ENCODE data around the gene RIPOR1. TPM values are rescaled to one million over a fixed set of nuclear protein-coding genes. Genes with fewer than 3 reads are reported as not detected.
A peak's percentile ranks its signal among the peaks of the same experiment; 100 is the strongest.

RIPOR1 gene
- total RNA-seq, 4 donors from 2014 or later, result 20.6 to 41.5 (median 28.3) TPM

DNA sequence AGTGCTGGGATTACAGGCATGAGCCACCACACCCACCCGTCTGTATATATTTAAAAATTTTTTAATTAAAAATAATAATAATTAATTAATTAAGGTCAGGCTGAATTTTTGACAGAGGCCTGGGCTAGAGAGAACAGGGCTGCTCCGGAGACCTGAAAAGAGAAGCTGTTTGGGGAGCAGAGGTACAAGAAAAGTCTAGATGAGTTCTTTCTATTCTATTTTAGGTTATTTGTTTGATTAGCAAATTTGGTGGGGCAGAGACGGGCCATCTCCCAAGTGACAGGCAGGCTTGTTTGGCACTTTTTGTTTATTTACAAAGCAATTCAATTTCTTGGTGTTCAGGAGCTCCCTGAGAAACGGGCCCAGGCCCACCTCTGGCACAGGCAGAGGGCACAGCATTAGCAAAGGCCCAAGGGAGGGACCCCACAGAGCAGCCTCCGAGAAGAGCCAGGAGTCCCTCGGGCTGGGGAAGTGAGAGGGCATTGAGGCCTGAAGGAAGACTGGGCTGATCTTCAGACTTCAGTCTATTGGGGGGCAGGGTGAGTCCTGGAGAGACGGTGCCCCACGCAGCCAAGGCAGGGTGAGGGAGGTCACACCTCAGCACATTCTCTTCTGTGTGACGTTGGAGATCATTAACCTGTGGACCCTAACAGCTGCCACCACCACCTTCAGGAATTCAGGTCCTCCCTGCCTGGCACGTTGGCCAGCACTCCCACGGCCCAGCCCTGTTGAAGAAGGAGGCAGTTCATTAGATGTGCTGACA is 10.8 kb upstream of the RIPOR1 start:
- Histone ChIP-seq H3K4me3 (no peak overlapping the region), H3K27ac (no peak overlapping the region), H3K27me3 (no peaks in the 10 kb centered on the region), H3K4me1 (peaks cover 18% of the 10 kb centered on the region), H3K9me3 (no peaks in the 10 kb centered on the region), H3K36me3 (no peaks in the 10 kb centered on the region)
- TF ChIP-seq, protein P1, sequence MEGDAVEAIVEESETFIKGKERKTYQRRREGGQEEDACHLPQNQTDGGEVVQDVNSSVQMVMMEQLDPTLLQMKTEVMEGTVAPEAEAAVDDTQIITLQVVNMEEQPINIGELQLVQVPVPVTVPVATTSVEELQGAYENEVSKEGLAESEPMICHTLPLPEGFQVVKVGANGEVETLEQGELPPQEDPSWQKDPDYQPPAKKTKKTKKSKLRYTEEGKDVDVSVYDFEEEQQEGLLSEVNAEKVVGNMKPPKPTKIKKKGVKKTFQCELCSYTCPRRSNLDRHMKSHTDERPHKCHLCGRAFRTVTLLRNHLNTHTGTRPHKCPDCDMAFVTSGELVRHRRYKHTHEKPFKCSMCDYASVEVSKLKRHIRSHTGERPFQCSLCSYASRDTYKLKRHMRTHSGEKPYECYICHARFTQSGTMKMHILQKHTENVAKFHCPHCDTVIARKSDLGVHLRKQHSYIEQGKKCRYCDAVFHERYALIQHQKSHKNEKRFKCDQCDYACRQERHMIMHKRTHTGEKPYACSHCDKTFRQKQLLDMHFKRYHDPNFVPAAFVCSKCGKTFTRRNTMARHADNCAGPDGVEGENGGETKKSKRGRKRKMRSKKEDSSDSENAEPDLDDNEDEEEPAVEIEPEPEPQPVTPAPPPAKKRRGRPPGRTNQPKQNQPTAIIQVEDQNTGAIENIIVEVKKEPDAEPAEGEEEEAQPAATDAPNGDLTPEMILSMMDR (IDR thresholded peaks at IDR 0.05), result no peak
- TF ChIP-seq POLR2A (IDR thresholded peaks at IDR 0.05) (no peak), EP300 (IDR thresholded peaks at IDR 0.05) (no peak), POLR2AphosphoS5 (IDR thresholded peaks at IDR 0.05) (no peak)
- WGBS, result 89% methylated on average over 7 of the region's 11 CpGs
- DNase-seq (ENCODE audit: low spot score in 2 of 2), result no peak

- Histone ChIP-seq H3K27ac (no peak overlapping the region), H3K9me3 (no peaks in the 10 kb centered on the region), H3K27me3 (no peaks in the 10 kb centered on the region), H3K4me3 (no peak overlapping the region), H3K4me1 (peaks cover 18% of the 10 kb centered on the region), H3K36me3 (no peaks in the 10 kb centered on the region)
- no peak for DNase-seq (ENCODE audit: low spot score in 2 of 2)
- 83% methylated on average over 8 of the region's 8 CpGs for WGBS
- TF ChIP-seq POLR2AphosphoS5 (IDR thresholded peaks at IDR 0.05) (no peak), POLR2A (IDR thresholded peaks at IDR 0.05) (no peak)
These were observed 10.0 kb upstream of the RIPOR1 start for GRCh38 chr16:67518676-67519075.

- Histone ChIP-seq H3K4me1 (peaks cover 15% of the 10 kb centered on the region), H3K27me3 (no peaks in the 10 kb centered on the region), H3K27ac (no peak overlapping the region), H3K36me3 (no peaks in the 10 kb centered on the region), H3K4me3 (no peak overlapping the region), H3K9me3 (no peaks in the 10 kb centered on the region)
- TF ChIP-seq POLR2AphosphoS5 (IDR thresholded peaks at IDR 0.05) (no peak), POLR2A (IDR thresholded peaks at IDR 0.05) (no peak), EP300 (IDR thresholded peaks at IDR 0.05) (no peak)
- TF ChIP-seq, protein P1 (IDR thresholded peaks at IDR 0.05), result no peak
- WGBS, result 82% methylated on average over 4 of the region's 4 CpGs
- no peak for DNase-seq (ENCODE audit: low spot score in 2 of 2)
These were observed 9.4 kb upstream of the RIPOR1 start for GRCh38 chr16:67519242-67519641.

DNA sequence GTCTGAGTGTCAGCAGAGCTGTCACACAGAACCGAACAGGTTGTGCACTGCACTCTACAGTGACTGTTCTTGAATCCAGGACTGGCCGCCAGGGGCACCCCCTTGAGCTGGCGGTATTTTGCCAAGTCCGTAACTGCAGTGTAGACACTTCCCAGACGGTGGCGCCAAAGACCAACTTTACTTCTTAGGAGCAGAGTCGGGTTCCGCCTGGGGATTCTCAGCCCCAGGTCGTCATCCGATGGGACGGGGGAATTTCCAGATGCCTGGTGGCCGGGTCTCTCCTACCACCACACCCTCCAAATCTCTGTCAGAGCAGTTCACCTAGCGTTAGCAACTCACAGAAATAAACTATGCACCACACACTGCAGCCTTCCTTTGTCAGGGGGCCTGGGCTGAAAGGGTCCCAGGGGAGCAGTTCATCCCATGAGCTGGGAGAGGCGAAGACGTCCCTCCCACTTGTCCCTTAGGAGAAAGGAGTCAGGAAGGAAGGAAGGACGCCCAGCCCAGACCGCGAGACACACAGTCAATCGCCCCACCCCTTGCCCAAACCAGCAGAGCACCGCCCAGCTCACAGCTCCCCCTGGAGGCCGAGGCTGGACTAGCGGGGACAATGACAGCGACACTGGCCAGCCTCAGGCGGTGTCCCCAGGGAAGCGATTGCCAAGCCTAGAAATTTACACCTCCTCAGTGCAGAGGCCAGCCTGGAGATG is 7.4 kb upstream of the RIPOR1 start:
- Histone ChIP-seq H3K4me3 (peak overlapping the region; percentile 42), H3K27ac (peak overlapping the region; percentile 87), H3K36me3 (no peaks in the 10 kb centered on the region), H3K9me3 (no peaks in the 10 kb centered on the region), H3K27me3 (no peaks in the 10 kb centered on the region), H3K4me1 (peaks cover 12% of the 10 kb centered on the region)
- DNase-seq (ENCODE audit: low spot score in 2 of 2), result peak; percentile 98 to 99
- 0% methylated on average over 16 of the region's 25 CpGs for WGBS
- TF ChIP-seq POLR2A (IDR thresholded peaks at IDR 0.05) (no peak), POLR2AphosphoS5 (IDR thresholded peaks at IDR 0.05) (no peak), EP300 (IDR thresholded peaks at IDR 0.05) (no peak)
- TF ChIP-seq, protein P1 (IDR thresholded peaks at IDR 0.05), result peak; percentile 76 to 98

- WGBS, result 64% methylated on average over 8 of the region's 11 CpGs
- no peaks in the 10 kb centered on the region for H3K27me3 ChIP-seq
- H3K4me3 ChIP-seq, result no peak overlapping the region
- no peaks in the 10 kb centered on the region for H3K9me3 ChIP-seq
- H3K4me1 ChIP-seq, result peaks cover 31% of the 10 kb centered on the region
- H3K27ac ChIP-seq, result no peak overlapping the region
- DNase-seq (ENCODE audit: low spot score in 2 of 2), result no peak
- no peak for TF ChIP-seq POLR2AphosphoS5 (IDR thresholded peaks at IDR 0.05)
- no peak for TF ChIP-seq EP300 (IDR thresholded peaks at IDR 0.05)
- TF ChIP-seq, protein P1 (IDR thresholded peaks at IDR 0.05), result no peak
- TF ChIP-seq POLR2A (IDR thresholded peaks at IDR 0.05), result no peak
- no peaks in the 10 kb centered on the region for H3K36me3 ChIP-seq
These were observed 3.3 kb upstream of the RIPOR1 start for GRCh38 chr16:67525176-67525860.

Data from suprapubic skin (tissue), 4 donors.